22Rv1 (cell line): ENCODE data around the gene ZNF565.
A peak's percentile ranks its signal among the peaks of the same experiment; 100 is the strongest.

Experiments
- H3K27ac ChIP-seq: fragments of 450-650 bp; 2 replicates; pipeline ENCODE4 v1.5.1; 2017
- CTCF ChIP-seq: fragments of 450-650 bp; IDR thresholded peaks from 2 replicates; pipeline ENCODE4 v1.5.1; 2017; ENCODE audit warnings: mild to moderate bottlenecking
- ZFX ChIP-seq: fragments of 450-650 bp; IDR thresholded peaks from 2 replicates; pipeline ENCODE4 v1.6.1; 2017; ENCODE audit warnings: antibody characterized with exemption, borderline replicate concordance

ZNF565 gene

GRCh38 chr19:36153126-36153525, 61.3 kb downstream of the ZNF565 start:
- TF ChIP-seq CTCF, result no peak
- TF ChIP-seq ZFX, result no peak
- 0 out of 2 replicates have a peak overlapping the region, but pooled peaks have one; percentile 7 for H3K27ac ChIP-seq

GRCh38 chr19:36152352-36153091, 61.9 kb downstream of the ZNF565 start, which contains the start of gene COX7A1:
TSS of gene COX7A1 (minus strand) at chr19:36152447. CDS start at chr19:36152407, 40 bp downstream.
- 0 out of 2 replicates have a peak within 1 kb of the TSS, but pooled peaks have one; percentile 7 for H3K27ac ChIP-seq
- TF ChIP-seq CTCF, result no peak
- TF ChIP-seq ZFX, result no peak

DNA sequence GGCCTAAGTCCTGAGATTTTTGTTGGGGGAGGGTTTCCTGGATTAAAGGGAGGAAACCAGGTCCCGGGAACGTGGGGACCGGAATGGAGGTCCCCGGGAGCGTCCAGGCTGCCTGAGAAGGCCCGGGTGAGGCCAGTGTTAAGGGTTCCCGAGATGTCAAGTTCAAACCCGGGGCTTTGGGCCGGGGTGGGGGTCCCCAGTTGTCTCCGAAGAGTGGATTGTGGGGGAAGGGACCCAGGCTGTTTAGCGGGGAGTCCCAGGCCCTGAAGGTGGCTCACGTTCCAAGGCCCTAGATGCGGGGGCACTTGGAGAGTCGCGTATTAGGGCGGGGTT, 62.5 kb downstream of the ZNF565 start:
- no peak overlapping the region for H3K27ac ChIP-seq
- TF ChIP-seq ZFX, result no peak
- TF ChIP-seq CTCF, result no peak

DNA sequence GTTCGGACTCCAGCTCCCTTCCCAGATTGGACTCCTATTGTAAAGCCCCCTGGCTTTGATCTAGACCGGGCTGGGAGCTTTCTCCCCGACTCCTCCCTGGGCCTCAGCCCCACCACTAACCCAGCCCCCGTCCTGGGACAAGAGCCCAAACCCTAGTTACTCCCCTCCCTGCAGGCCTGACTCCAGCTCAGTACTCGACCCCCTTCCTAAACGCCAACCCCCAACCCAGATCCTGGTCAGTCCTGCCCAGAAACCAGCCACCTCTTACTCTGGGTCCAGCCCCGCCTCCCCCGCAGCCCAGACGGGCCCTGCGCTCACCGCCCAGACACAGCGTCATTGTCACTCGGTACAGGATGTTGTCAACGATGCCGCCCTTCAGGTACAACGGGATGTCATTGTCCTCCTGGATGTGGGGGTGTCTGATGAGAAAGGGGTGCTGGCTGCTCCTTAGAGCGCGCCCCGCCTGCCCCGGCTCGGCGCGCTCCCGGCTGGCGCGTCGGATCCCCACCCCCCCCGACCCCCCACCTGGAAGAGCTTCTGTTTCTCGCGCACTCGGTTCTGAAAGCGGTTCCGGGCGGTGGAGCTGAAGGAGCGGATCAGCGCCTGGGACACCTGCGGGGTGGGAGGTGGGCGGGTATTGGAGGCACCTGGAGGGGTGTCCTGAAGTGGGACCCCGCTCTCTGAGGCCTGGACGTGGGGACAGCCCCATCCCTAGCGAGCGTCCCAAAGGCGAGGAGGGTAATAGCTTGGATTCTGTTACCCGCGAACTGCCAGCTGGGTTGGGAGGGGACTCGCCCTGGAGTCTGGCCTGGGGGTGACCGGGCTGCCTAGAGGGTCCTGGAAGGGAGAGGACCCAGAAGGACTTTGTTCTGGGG, 63.1 kb downstream of the ZNF565 start:
- no peak for TF ChIP-seq CTCF
- no peak for TF ChIP-seq ZFX
- no peak overlapping the region for H3K27ac ChIP-seq

GRCh38 chr19:36150586-36150985, 63.9 kb downstream of the ZNF565 start:
- TF ChIP-seq ZFX (no peak), CTCF (no peak)
- no peak overlapping the region for H3K27ac ChIP-seq

DNA sequence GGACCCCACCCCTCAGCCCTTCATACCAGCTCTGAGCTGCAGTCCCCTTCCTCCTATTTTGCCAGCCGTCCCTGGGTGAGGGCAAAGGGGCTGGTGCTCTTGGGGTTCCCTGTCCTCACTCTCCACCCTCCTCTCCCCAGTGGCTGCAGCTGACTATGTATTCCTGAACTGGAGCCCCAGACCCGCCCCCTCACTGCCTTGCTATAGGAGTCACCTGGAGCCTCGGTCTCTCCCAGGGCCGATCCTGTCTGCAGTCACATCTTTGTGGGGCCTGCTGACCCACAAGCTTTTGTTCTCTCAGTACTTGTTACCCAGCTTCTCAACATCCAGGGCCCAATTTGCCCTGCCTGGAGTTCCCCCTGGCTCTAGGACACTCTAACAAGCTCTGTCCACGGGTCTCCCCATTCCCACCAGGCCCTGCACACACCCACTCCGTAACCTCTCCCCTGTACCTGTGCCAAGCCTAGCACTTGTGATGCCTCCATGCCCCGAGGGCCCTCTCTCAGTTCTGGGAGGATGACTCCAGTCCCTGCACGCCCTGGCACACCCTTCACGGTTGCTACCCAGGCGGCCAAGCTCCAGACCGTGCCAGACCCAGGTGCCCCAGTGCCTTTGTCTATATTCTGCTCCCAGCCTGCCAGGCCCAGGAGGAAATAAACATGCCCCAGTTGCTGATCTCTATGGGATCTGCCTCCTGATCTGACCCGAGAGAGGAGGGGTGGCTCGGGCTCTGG, 64.6 kb downstream of the ZNF565 start:
- H3K27ac ChIP-seq, result no peak overlapping the region
- no peak for TF ChIP-seq CTCF
- TF ChIP-seq ZFX, result no peak
